Stimulated activated CD4-positive, alpha-beta T cell treated with anti-CD3 and anti-CD28 coated beads, TNF-alpha, amount 100 ng/mL, for 48 hours (primary cell): ENCODE measurements around the gene ATP5F1A.
"Not testable (repeated sequence)": the region's sequence is repeated elsewhere in the genome, so short reads cannot be mapped to it uniquely, and the experiment has no call there.

Experiments
- DNase-seq, 3 donors: peaks; one replicate each; pipeline ENCODE4 v3.0.0-alpha.2; 2020; ENCODE audit warnings: low read depth in 3 of 3

ATP5F1A gene

GRCh38 chr18:46047369-46047768 lies 50.7 kb downstream of the ATP5F1A start:
- not testable (repeated sequence) for DNase-seq

GRCh38 chr18:46046688-46047087 lies 51.4 kb downstream of the ATP5F1A start:
- no peak for DNase-seq

GRCh38 chr18:46046126-46046525 lies 52.0 kb downstream of the ATP5F1A start:
- DNase-seq: no peak

DNA sequence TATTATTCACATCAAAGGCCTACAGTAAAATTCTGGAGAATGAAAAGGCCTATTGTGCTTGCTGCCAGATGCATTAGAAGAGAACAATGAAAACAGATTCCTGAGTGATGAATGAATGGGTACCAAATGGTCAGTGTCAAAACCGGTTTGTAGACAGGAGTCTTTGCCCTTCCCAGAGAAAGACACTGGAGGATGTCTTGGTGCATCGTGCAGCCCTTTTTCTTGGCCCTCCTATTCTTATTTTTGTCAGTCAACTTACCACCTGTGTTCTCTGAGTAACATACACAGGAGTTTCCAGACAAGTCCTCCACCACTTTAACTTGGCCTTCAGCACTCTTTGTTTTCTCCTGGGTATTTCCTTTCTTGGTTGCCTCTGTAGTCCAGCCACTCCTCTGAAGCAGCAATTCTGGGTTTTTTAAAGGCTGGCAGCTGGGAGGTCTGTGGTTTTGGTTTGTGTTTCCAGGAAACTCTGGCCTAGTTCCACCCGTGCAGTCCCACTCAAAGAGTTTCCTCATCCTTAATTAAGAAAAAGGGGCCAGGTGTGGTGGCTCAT lies 55.4 kb downstream of the ATP5F1A start:
- no peak for DNase-seq

GRCh38 chr18:46040747-46041104 lies 57.4 kb downstream of the ATP5F1A start:
- DNase-seq: no peak

- DNase-seq: no peak
These were observed 57.9 kb downstream of the ATP5F1A start for GRCh38 chr18:46040033-46040746.

DNA sequence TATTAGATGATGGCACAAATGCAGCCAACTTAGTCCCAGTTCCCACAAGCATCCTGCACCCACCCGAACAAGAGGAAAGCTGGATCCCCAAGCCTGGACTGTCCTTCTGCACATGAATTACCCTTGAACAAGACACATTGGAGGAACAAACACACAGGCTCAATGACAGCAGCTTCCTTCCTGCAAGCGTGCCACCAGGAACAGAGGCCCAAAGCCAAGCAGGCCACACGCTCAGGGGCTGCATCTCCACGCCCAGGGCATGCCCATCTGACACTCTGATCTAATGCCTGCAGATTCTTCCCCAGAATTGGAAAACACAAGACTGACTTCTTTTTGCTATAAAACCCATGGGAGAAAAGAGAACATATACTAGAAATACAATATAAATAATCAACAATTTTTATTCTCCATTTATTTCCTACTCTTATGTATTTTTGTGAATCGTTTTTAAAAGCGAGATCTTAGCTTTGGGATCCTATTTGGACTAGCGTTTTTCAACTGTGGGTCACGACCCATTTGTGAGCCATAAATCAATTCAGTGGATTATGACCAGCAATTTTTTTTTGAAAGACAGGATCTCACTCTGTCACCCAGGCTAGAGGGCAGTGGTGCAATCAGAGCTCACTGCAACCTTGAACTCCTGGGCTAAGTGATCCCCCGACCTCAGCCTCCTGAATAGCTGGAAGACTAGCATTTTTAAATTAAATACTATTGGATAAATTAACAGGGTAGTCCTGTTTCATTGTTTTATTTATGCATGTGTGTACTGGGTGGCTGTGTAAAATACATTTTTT lies 60.4 kb downstream of the ATP5F1A start:
- no peak for DNase-seq

- no peak for DNase-seq
These were observed 62.1 kb downstream of the ATP5F1A start for GRCh38 chr18:46035696-46036680.

DNA sequence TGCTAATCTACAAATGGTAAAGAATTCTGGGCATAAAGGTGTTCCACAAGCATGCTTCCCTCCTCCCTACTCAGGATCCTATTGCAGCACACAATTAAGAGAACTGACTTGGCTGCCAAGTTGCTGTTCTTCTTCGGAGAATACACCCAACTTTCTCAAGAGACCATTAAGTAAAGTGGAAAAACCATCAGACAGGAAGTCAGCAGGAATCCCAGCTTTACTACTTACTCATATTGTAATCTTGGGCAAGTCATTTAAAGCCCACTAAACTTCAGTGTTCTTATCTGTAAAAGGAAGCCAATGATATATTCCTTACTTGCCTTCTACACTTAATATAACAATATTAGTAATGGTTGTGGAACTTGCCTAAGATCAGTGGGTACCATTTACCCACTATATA lies 63.9 kb downstream of the ATP5F1A start:
- no peak for DNase-seq

- DNase-seq: no peak
These were observed 66.4 kb downstream of the ATP5F1A start for GRCh38 chr18:46031741-46032140.
